ENCODE measurements around the gene PDE6A.

Gene PDE6A

DNA sequence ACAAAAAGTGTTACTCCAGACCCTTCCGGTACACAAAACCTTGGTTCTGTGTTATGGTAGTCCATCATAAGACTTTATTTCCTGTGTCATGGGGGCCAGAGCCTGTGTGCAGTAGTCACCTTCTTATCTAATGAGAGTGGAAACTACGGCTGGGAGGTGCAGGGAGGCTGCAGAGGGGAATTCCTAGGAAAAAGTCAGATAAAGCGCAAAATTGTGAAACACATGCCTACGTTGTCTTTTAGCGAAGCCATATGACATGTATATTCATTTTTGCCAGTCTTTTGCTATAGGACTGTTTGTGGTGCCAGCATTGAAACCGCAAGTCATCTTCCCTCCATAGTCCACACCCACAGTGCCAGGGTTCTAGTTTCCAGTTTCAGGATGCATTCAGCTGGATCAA is 133.7 kb downstream of the PDE6A start:
- DNase-seq (ENCODE audit: low read depth) = no peak

DNA sequence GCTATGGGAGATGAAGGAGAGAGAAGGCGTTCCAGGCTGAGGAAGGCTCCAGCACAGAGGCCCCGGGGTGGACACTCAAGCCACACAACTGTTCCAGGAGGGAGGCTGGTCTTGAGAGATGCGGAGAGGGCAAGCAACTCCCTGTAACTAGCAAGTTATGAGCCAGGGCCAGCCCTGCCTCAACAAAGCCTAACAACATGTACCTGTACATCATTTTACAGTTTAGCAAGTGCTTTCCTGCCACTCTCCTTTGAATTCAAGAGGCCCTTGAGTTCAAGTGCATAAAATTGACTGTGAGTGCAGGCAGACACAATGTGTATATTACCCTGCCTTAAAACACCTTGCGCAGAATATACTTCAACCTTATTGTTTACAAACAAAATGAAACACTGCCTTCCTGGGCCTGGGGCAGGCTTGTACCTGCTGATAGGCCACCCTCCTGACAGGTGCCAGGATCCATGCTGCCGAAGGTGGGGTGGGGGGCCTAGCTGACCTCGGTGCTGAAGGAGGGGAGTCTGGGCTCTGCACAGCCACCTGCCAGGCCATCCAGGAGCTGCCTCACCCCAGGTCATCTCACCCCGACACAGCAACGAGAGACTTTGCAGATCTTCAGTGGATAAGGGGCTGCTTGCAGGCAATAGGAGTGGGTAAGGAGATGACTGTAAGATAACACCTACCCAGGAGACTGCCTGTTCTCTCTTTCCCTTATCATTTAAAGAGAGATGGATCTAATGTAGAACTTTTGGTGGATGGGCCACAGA is 134.5 kb downstream of the PDE6A start:
- no peak for DNase-seq (ENCODE audit: low read depth)

GRCh38 chr5:149808264-149808982 is 136.2 kb downstream of the PDE6A start:
- no peak for DNase-seq (ENCODE audit: low read depth)

All from activated T-cell treated with anti-CD3 and anti-CD28 coated beads for 24 hours (primary cell).